Left ventricle myocardium inferior (tissue), 1 donor: ENCODE data around the gene ACTRT3. TPM values are rescaled to one million over a fixed set of nuclear protein-coding genes. Genes with fewer than 3 reads are reported as not detected.
A peak's percentile ranks its signal among the peaks of the same experiment; 100 is the strongest.

Experiments
- DNase-seq: peaks from one replicate; pipeline ENCODE4 v3.0.0-alpha.2; 2020
- H3K27ac ChIP-seq: fragments of 200-600 bp; replicated peaks from 2 replicates; pipeline ENCODE4 v1.8.0; 2021
- H3K27me3 ChIP-seq: fragments of 200-600 bp; 2 replicates; pipeline ENCODE4 v1.8.0; 2021; ENCODE audit warnings: low read depth
- H3K36me3 ChIP-seq: fragments of 200-600 bp; 2 replicates; pipeline ENCODE4 v1.8.0; 2021
- H3K4me1 ChIP-seq: fragments of 200-600 bp; 2 replicates; pipeline ENCODE4 v1.8.0; 2021
- H3K4me3 ChIP-seq: fragments of 200-600 bp; 2 replicates; pipeline ENCODE4 v1.8.0; 2021; ENCODE audit warnings: mild to moderate bottlenecking, moderate library complexity
- H3K9me3 ChIP-seq: fragments of 200-600 bp; replicated peaks from 2 replicates; pipeline ENCODE4 v1.8.0; 2021
- CTCF ChIP-seq: fragments of 200-600 bp; IDR thresholded peaks from 2 replicates; pipeline ENCODE4 v1.8.0; 2021; ENCODE audit warnings: antibody characterized with exemption, mild to moderate bottlenecking, borderline replicate concordance
- intact Hi-C: fragments of 100-400 bp; cut with micrococcal nuclease; formaldehyde crosslinking; loops from one replicate; pipeline ENCODE4 v1.11.0; 2022
- total RNA-seq: library from RNA; stranded (reverse); fragmentation: NEBNext Ultra II Directional; extraction: Animal tissue kit (Norgen Biotek cat#: 25700); gene quantifications from one replicate; pipeline ENCODE4 v1.2.1, GENCODE V29; 2021
- donor health status: DM: no; HTN: yes; CAD: no; lungs with severe emphysema.

Gene ACTRT3
- total RNA-seq, 1 donor from 2014 or later = 0.55 TPM

GRCh38 chr3:169771497-169772304 is 2.3 kb upstream of the ACTRT3 start:
- H3K4me1 ChIP-seq = peaks cover 46% of the 10 kb centered on the region
- H3K9me3 ChIP-seq = peaks cover 3% of the 10 kb centered on the region
- peak overlapping the region; percentile 99 for H3K27ac ChIP-seq
- peaks cover 27% of the 10 kb centered on the region for H3K36me3 ChIP-seq
- no peaks in the 10 kb centered on the region for H3K27me3 ChIP-seq
- peak overlapping the region; percentile 100 for H3K4me3 ChIP-seq
- peak; percentile 38 for DNase-seq
- intact Hi-C loops = no loop called here
- no peak for TF ChIP-seq CTCF

- peaks cover 21% of the 10 kb centered on the region for H3K9me3 ChIP-seq
- no peaks in the 10 kb centered on the region for H3K27me3 ChIP-seq
- TF ChIP-seq CTCF = peak; percentile 4
- H3K4me1 ChIP-seq = peaks cover 14% of the 10 kb centered on the region
- peak; percentile 91 for DNase-seq
- peak within 1 kb of the TSS; percentile 88 for H3K4me3 ChIP-seq
- H3K36me3 ChIP-seq = no peaks in the 10 kb centered on the region
- intact Hi-C loops = no loop called here
- H3K27ac ChIP-seq = peak within 1 kb of the TSS; percentile 99
Observed at GRCh38 chr3:169764882-169765612, 4.3 kb downstream of the ACTRT3 start, which contains the start of gene TERC. Gene TERC, minus strand, starts transcription at chr3:169765060.

- intact Hi-C loops = no loop called here
- TF ChIP-seq CTCF = no peak
- no peaks in the 10 kb centered on the region for H3K36me3 ChIP-seq
Observed at GRCh38 chr3:169764312-169764881, 5.0 kb downstream of the ACTRT3 start.

GRCh38 chr3:169760479-169760878 is 8.9 kb downstream of the ACTRT3 start:
- intact Hi-C loops = no loop called here
- TF ChIP-seq CTCF = no peak
- Histone ChIP-seq H3K27ac (no peak overlapping the region), H3K36me3 (no peaks in the 10 kb centered on the region), H3K27me3 (peaks cover 1% of the 10 kb centered on the region), H3K4me3 (no peak overlapping the region), H3K4me1 (peaks cover 14% of the 10 kb centered on the region), H3K9me3 (peaks cover 10% of the 10 kb centered on the region)
- DNase-seq = no peak

More at GRCh38 chr3:169764312-169764881, 5.0 kb downstream of the ACTRT3 start:
- DNase-seq = peak; percentile 61
- Histone ChIP-seq H3K9me3 (peaks cover 21% of the 10 kb centered on the region), H3K4me1 (peaks cover 14% of the 10 kb centered on the region), H3K4me3 (peak overlapping the region; percentile 88), H3K27ac (peak overlapping the region; percentile 99), H3K27me3 (no peaks in the 10 kb centered on the region)

GRCh38 chr3:169759256-169759655 is 10.1 kb downstream of the ACTRT3 start:
- TF ChIP-seq CTCF = no peak
- Histone ChIP-seq H3K4me1 (peaks cover 8% of the 10 kb centered on the region), H3K36me3 (no peaks in the 10 kb centered on the region), H3K27me3 (peaks cover 12% of the 10 kb centered on the region), H3K9me3 (peaks cover 5% of the 10 kb centered on the region), H3K27ac (no peak overlapping the region), H3K4me3 (no peak overlapping the region)
- DNase-seq = no peak
- intact Hi-C loops = no loop called here
